ENCODE results near the gene COPS9.
A peak's percentile ranks its signal among the peaks of the same experiment; 100 is the strongest.

COPS9 gene

GRCh38 chr2:240170883-240171282 lies 34.8 kb upstream of the COPS9 start:
- no peak for TF ChIP-seq CTCF (IDR thresholded peaks at IDR 0.05; ENCODE audit: low read depth, low read length, missing control alignments)
- no peak for DNase-seq (ENCODE audit: low read depth)
- in situ Hi-C loops (cut with HindIII; ENCODE audit: low sequenced_read_pairs): no loop called here
- no peak overlapping the region for H3K4me3 ChIP-seq (ENCODE audit: low read depth, low read length)

- in situ Hi-C loops (cut with HindIII; ENCODE audit: low sequenced_read_pairs): no loop called here
- TF ChIP-seq CTCF (IDR thresholded peaks at IDR 0.05; ENCODE audit: low read depth, low read length, missing control alignments): no peak
- DNase-seq (ENCODE audit: low read depth): peak; percentile 6
- H3K4me3 ChIP-seq (ENCODE audit: low read depth, low read length): no peak overlapping the region
Observed at GRCh38 chr2:240170354-240170735, 34.2 kb upstream of the COPS9 start.

- no peak for TF ChIP-seq CTCF (IDR thresholded peaks at IDR 0.05; ENCODE audit: low read depth, low read length, missing control alignments)
- DNase-seq (ENCODE audit: low read depth): no peak
- in situ Hi-C loops (cut with HindIII; ENCODE audit: low sequenced_read_pairs): no loop called here
Observed at GRCh38 chr2:240169486-240170353, 33.6 kb upstream of the COPS9 start.

GRCh38 chr2:240168546-240169361 lies 32.6 kb upstream of the COPS9 start:
- DNase-seq (ENCODE audit: low read depth): no peak
- in situ Hi-C loops (cut with HindIII; ENCODE audit: low sequenced_read_pairs): no loop called here
- TF ChIP-seq CTCF (IDR thresholded peaks at IDR 0.05; ENCODE audit: low read depth, low read length, missing control alignments): no peak
- no peak overlapping the region for H3K4me3 ChIP-seq (ENCODE audit: low read depth, low read length)

More at GRCh38 chr2:240169486-240170353, 33.6 kb upstream of the COPS9 start:
- H3K4me3 ChIP-seq (ENCODE audit: low read depth, low read length): no peak overlapping the region

- DNase-seq (ENCODE audit: low read depth): no peak
- in situ Hi-C loops (cut with HindIII; ENCODE audit: low sequenced_read_pairs): no loop called here
- TF ChIP-seq CTCF (IDR thresholded peaks at IDR 0.05; ENCODE audit: low read depth, low read length, missing control alignments): no peak
- no peak overlapping the region for H3K4me3 ChIP-seq (ENCODE audit: low read depth, low read length)
Observed at GRCh38 chr2:240168041-240168440, 31.9 kb upstream of the COPS9 start.

- in situ Hi-C loops (cut with HindIII; ENCODE audit: low sequenced_read_pairs): no loop called here
- TF ChIP-seq CTCF (IDR thresholded peaks at IDR 0.05; ENCODE audit: low read depth, low read length, missing control alignments): no peak
- no peak overlapping the region for H3K4me3 ChIP-seq (ENCODE audit: low read depth, low read length)
- DNase-seq (ENCODE audit: low read depth): no peak
Observed at GRCh38 chr2:240167588-240167880, 31.4 kb upstream of the COPS9 start.
